ENCODE data around the gene MAZ.
"Not testable (repeated sequence)": the region's sequence is repeated elsewhere in the genome, so short reads cannot be mapped to it uniquely, and the experiment has no call there.

GRCh38 chr16:29783094-29783953 lies 23.0 kb upstream of the MAZ start:
- TF ChIP-seq, protein P1, sequence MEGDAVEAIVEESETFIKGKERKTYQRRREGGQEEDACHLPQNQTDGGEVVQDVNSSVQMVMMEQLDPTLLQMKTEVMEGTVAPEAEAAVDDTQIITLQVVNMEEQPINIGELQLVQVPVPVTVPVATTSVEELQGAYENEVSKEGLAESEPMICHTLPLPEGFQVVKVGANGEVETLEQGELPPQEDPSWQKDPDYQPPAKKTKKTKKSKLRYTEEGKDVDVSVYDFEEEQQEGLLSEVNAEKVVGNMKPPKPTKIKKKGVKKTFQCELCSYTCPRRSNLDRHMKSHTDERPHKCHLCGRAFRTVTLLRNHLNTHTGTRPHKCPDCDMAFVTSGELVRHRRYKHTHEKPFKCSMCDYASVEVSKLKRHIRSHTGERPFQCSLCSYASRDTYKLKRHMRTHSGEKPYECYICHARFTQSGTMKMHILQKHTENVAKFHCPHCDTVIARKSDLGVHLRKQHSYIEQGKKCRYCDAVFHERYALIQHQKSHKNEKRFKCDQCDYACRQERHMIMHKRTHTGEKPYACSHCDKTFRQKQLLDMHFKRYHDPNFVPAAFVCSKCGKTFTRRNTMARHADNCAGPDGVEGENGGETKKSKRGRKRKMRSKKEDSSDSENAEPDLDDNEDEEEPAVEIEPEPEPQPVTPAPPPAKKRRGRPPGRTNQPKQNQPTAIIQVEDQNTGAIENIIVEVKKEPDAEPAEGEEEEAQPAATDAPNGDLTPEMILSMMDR (IDR thresholded peaks at IDR 0.05; ENCODE audit: low read depth, low read length, missing input control): not testable (repeated sequence)
- not testable (repeated sequence) for TF ChIP-seq ATF3 (IDR thresholded peaks at IDR 0.05); REST (IDR thresholded peaks at IDR 0.05); ZBTB33 (IDR thresholded peaks at IDR 0.05); SP1 (IDR thresholded peaks at IDR 0.05); YY1 (IDR thresholded peaks at IDR 0.05); RAD21 (IDR thresholded peaks at IDR 0.05); TAF1 (conservative IDR thresholded peaks at IDR 0.05); HNF4G (IDR thresholded peaks at IDR 0.05)
- TF ChIP-seq HNF4A (conservative IDR thresholded peaks at IDR 0.05): peak; percentile 34 to 56
- TF ChIP-seq, protein P2, sequence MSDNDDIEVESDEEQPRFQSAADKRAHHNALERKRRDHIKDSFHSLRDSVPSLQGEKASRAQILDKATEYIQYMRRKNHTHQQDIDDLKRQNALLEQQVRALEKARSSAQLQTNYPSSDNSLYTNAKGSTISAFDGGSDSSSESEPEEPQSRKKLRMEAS (IDR thresholded peaks at IDR 0.05): not testable (repeated sequence)
